Measurements from ENCODE around the gene SERGEF. TPM values are rescaled to one million over a fixed set of nuclear protein-coding genes. Genes with fewer than 3 reads are reported as not detected.

The SERGEF gene
- polyA plus RNA-seq, 3 donors, result 14.3 to 33.7 (median 33.3) TPM

DNA sequence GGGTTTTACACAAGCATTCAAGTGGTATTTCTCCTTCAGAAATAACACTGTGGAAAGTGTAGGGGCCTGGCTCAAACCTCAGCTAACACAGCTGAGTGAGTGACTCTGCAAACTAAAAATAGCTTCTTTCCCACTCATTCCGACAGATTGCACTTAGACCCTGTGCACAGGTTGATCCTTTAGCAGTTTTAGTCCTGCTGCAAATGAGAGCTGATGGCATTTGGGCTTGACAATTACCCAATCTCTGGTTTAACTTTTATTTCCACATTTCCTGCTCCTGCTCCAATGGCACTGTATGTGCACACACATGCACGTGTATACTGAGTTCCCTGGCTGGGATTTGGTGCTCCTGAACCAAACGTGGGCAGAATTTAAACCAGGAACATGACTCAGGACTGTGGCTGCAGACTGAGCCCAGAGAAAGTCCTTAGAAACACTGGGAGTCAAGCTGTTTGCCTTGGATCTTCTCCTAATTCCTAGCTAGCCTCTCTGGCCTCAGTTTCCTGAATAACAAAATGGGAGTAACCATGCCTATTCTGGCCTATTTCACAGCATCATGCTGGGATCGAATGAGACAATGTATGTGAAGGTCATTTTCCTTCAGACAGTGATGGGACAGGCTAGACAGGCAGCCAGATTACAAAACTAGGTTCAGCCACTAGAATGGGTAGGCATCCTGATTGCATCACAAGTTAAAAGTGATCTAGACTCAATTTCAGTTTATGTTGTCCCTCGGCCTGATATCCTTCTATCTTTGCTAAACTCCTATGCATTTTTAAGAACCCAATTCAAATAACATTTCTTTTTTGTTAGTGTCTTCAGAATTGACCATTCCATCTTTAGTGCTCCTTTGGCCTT, 58.2 kb downstream of the SERGEF start:
- no peak overlapping the region for H3K4me3 ChIP-seq (replicated peaks in 1 of 3; ENCODE audit: low read depth in 2 of 3, low read length in 3 of 3)
- no peak for DNase-seq
- H3K4me2 ChIP-seq (replicated peaks; ENCODE audit: extremely low read depth, low read length, poor library complexity, severe bottlenecking), result peak overlapping the region; percentile 15
- intact Hi-C loops (cut with micrococcal nuclease), result no loop called here
- Mint-ChIP-seq H3K27me3 (ENCODE audit: low read depth in 3 of 3) (no peaks in the 10 kb centered on the region), H3K27ac (peak overlapping the region in 4 of 7 donors; percentile 19 to 54 (median 34)), H3K4me1 (peaks cover 29% of the 10 kb centered on the region), H3K36me3 (peaks cover 48 to 74% of the 10 kb centered on the region in 2 donors), H3K4me3 (peak overlapping the region in 1 of 2 donors; percentile 3), H3K9me3 (no peaks in the 10 kb centered on the region)
- peak overlapping the region in 1 of 2 donors; percentile 21 for H3K27ac ChIP-seq (ENCODE audit: low read depth in 1 of 2, low read length in 2 of 2)
- H3K9ac ChIP-seq (ENCODE audit: insufficient read depth, low read length, poor library complexity, severe bottlenecking), result no peak overlapping the region
- H3K36me3 ChIP-seq (replicated peaks in 1 of 2; ENCODE audit: control insufficient read depth in 1 of 2, insufficient read depth in 2 of 2, low read length in 2 of 2), result peaks cover 11 to 50% of the 10 kb centered on the region in 2 donors
- no peaks in the 10 kb centered on the region for H4K20me1 ChIP-seq (ENCODE audit: insufficient read depth, low read length)
- WGBS (ENCODE audit: insufficient coverage), result 24% methylated on average over 4 of the region's 5 CpGs
- TF ChIP-seq, protein P1, sequence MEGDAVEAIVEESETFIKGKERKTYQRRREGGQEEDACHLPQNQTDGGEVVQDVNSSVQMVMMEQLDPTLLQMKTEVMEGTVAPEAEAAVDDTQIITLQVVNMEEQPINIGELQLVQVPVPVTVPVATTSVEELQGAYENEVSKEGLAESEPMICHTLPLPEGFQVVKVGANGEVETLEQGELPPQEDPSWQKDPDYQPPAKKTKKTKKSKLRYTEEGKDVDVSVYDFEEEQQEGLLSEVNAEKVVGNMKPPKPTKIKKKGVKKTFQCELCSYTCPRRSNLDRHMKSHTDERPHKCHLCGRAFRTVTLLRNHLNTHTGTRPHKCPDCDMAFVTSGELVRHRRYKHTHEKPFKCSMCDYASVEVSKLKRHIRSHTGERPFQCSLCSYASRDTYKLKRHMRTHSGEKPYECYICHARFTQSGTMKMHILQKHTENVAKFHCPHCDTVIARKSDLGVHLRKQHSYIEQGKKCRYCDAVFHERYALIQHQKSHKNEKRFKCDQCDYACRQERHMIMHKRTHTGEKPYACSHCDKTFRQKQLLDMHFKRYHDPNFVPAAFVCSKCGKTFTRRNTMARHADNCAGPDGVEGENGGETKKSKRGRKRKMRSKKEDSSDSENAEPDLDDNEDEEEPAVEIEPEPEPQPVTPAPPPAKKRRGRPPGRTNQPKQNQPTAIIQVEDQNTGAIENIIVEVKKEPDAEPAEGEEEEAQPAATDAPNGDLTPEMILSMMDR (IDR thresholded peaks at IDR 0.05), result no peak
- H3K9me3 ChIP-seq (replicated peaks in 1 of 2; ENCODE audit: control insufficient read depth in 1 of 2, insufficient read depth in 1 of 2, low read length in 2 of 2), result no peaks in the 10 kb centered on the region
- H3K27me3 ChIP-seq (ENCODE audit: control insufficient read depth in 2 of 2, insufficient read depth in 2 of 2, low read length in 2 of 2), result no peaks in the 10 kb centered on the region
- no peak overlapping the region for H2AFZ ChIP-seq (ENCODE audit: insufficient read depth, low read depth, low read length, poor library complexity, severe bottlenecking)
- no peaks in the 10 kb centered on the region for H3K79me2 ChIP-seq (ENCODE audit: insufficient read depth, low read length)
- H3K4me1 ChIP-seq (ENCODE audit: control insufficient read depth in 1 of 2, insufficient read depth in 2 of 2, low read length in 2 of 2), result peaks cover 22% of the 10 kb centered on the region in 2 donors

DNA sequence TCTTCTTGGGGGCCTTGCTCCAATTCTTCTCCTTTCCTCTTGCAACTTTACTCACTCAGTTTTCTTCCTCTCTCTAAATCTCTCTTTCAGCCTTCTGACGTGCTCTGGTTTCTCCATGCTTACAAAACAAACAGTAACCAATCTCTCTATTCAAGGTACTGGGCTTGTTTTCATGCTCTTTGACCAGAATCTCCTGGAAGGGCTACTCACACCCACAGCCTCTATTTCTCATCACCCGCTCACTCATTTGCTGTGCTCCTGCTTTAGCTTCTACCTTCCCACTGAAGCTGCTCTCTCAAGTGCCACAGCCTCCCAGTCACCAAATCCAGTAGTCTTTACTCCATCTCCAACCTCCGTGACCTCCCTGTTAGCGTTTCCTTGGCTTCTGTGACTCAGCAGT, 60.4 kb downstream of the SERGEF start:
- Histone ChIP-seq H3K4me2 (replicated peaks; ENCODE audit: extremely low read depth, low read length, poor library complexity, severe bottlenecking) (no peak overlapping the region), H3K9me3 (replicated peaks in 1 of 2; ENCODE audit: control insufficient read depth in 1 of 2, insufficient read depth in 1 of 2, low read length in 2 of 2) (no peaks in the 10 kb centered on the region), H3K9ac (ENCODE audit: insufficient read depth, low read length, poor library complexity, severe bottlenecking) (no peak overlapping the region), H3K79me2 (ENCODE audit: insufficient read depth, low read length) (no peaks in the 10 kb centered on the region), H3K27ac (ENCODE audit: low read depth in 1 of 2, low read length in 2 of 2) (no peak overlapping the region), H3K27me3 (ENCODE audit: control insufficient read depth in 2 of 2, insufficient read depth in 2 of 2, low read length in 2 of 2) (no peaks in the 10 kb centered on the region), H3K4me3 (replicated peaks in 1 of 3; ENCODE audit: low read depth in 2 of 3, low read length in 3 of 3) (no peak overlapping the region), H3K36me3 (replicated peaks in 1 of 2; ENCODE audit: control insufficient read depth in 1 of 2, insufficient read depth in 2 of 2, low read length in 2 of 2) (peaks cover 5 to 30% of the 10 kb centered on the region in 2 donors), H2AFZ (ENCODE audit: insufficient read depth, low read depth, low read length, poor library complexity, severe bottlenecking) (no peak overlapping the region), H3K4me1 (ENCODE audit: control insufficient read depth in 1 of 2, insufficient read depth in 2 of 2, low read length in 2 of 2) (peaks cover 22% of the 10 kb centered on the region in 2 donors), H4K20me1 (ENCODE audit: insufficient read depth, low read length) (no peaks in the 10 kb centered on the region)
- Mint-ChIP-seq H3K4me3 (peak overlapping the region in 1 of 2 donors; percentile 26), H3K27me3 (ENCODE audit: low read depth in 3 of 3) (peaks cover 0 to 4% (median 0%) of the 10 kb centered on the region in 3 donors), H3K9me3 (no peaks in the 10 kb centered on the region), H3K27ac (no peak overlapping the region), H3K36me3 (peaks cover 47 to 69% of the 10 kb centered on the region in 2 donors), H3K4me1 (peaks cover 29% of the 10 kb centered on the region)
- intact Hi-C loops (cut with micrococcal nuclease), result no loop called here
- TF ChIP-seq, protein P1 (IDR thresholded peaks at IDR 0.05), result no peak
- 83% methylated on average over 4 of the region's 4 CpGs for WGBS (ENCODE audit: insufficient coverage)
- DNase-seq, result no peak

All from CD14-positive monocyte (primary cell).